Central memory CD8-positive, alpha-beta T cell (primary cell): ENCODE results near the gene NANOS2.
A peak's percentile ranks its signal among the peaks of the same experiment; 100 is the strongest.

Experiments used
- ATAC-seq: fragments of 150-1000 bp; cut with Tn5 transposase; replicated peaks from 2 replicates; pipeline ENCODE4 v1.10.0; 2022; ENCODE audit warnings: mild to moderate bottlenecking, moderate FRiP score, moderate number of reproducible peaks; ENCODE audit not compliant: poor library complexity, severe bottlenecking; ENCODE audit errors: extremely low read depth
- DNase-seq, 2 donors: peaks; one replicate each; pipeline ENCODE4 v3.0.0; 2021; ENCODE audit warnings: low spot score in 2 of 2
- H3K27ac Mint-ChIP-seq: one replicate; pipeline ENCODE4 v1.8.0; 2022; ENCODE audit warnings: low read depth, mild to moderate bottlenecking, moderate library complexity, mixed read lengths
- H3K27me3 Mint-ChIP-seq: one replicate; pipeline ENCODE4 v1.8.0; 2022; ENCODE audit warnings: mixed read lengths
- H3K36me3 Mint-ChIP-seq: one replicate; pipeline ENCODE4 v1.8.0; 2022; ENCODE audit warnings: mild to moderate bottlenecking, moderate library complexity, mixed read lengths; ENCODE audit not compliant: insufficient read depth
- H3K4me1 Mint-ChIP-seq: one replicate; pipeline ENCODE4 v1.8.0; 2022; ENCODE audit warnings: mixed read lengths
- H3K4me3 Mint-ChIP-seq: one replicate; pipeline ENCODE4 v1.8.0; 2022; ENCODE audit warnings: mild to moderate bottlenecking, moderate library complexity, mixed read lengths
- H3K9me3 Mint-ChIP-seq: one replicate; pipeline ENCODE4 v1.8.0; 2022; ENCODE audit warnings: mixed read lengths

Gene NANOS2

GRCh38 chr19:45884682-45885555 is 29.7 kb downstream of the NANOS2 start:
- Mint-ChIP-seq H3K36me3 (peaks cover 10% of the 10 kb centered on the region), H3K9me3 (no peaks in the 10 kb centered on the region), H3K4me1 (peaks cover 24% of the 10 kb centered on the region), H3K4me3 (peak overlapping the region; percentile 96), H3K27me3 (no peaks in the 10 kb centered on the region), H3K27ac (no peak overlapping the region)
- no peak for ATAC-seq
- no peak for DNase-seq

GRCh38 chr19:45883881-45884681 is 30.5 kb downstream of the NANOS2 start:
- H3K4me3 Mint-ChIP-seq, result peak overlapping the region; percentile 68
- peaks cover 10% of the 10 kb centered on the region for H3K36me3 Mint-ChIP-seq
- H3K27ac Mint-ChIP-seq, result peak overlapping the region; percentile 26
- DNase-seq (no peak), ATAC-seq (no peak)
- H3K4me1 Mint-ChIP-seq, result peaks cover 24% of the 10 kb centered on the region
- H3K9me3 Mint-ChIP-seq, result no peaks in the 10 kb centered on the region
- peaks cover 2% of the 10 kb centered on the region for H3K27me3 Mint-ChIP-seq

GRCh38 chr19:45883586-45883880 is 31.0 kb downstream of the NANOS2 start:
- Mint-ChIP-seq H3K4me1 (peaks cover 24% of the 10 kb centered on the region), H3K27me3 (peaks cover 7% of the 10 kb centered on the region), H3K27ac (peak overlapping the region; percentile 26), H3K4me3 (peak overlapping the region; percentile 68), H3K9me3 (no peaks in the 10 kb centered on the region), H3K36me3 (peaks cover 10% of the 10 kb centered on the region)
- ATAC-seq (no peak), DNase-seq (no peak)

GRCh38 chr19:45882652-45883585 is 31.7 kb downstream of the NANOS2 start:
- H3K36me3 Mint-ChIP-seq, result peaks cover 10% of the 10 kb centered on the region
- peak overlapping the region; percentile 68 for H3K4me3 Mint-ChIP-seq
- H3K27me3 Mint-ChIP-seq, result peaks cover 13% of the 10 kb centered on the region
- peak; percentile 74 to 88 for DNase-seq
- peaks cover 24% of the 10 kb centered on the region for H3K4me1 Mint-ChIP-seq
- H3K27ac Mint-ChIP-seq, result peak overlapping the region; percentile 26
- H3K9me3 Mint-ChIP-seq, result no peaks in the 10 kb centered on the region
- ATAC-seq, result no peak

- Mint-ChIP-seq H3K27me3 (peaks cover 14% of the 10 kb centered on the region), H3K36me3 (peaks cover 10% of the 10 kb centered on the region), H3K9me3 (no peaks in the 10 kb centered on the region), H3K27ac (no peak overlapping the region), H3K4me1 (peaks cover 24% of the 10 kb centered on the region), H3K4me3 (no peak overlapping the region)
- ATAC-seq (no peak), DNase-seq (no peak)
Measured at GRCh38 chr19:45881909-45882528, 32.6 kb downstream of the NANOS2 start.

GRCh38 chr19:45881082-45881908 is 33.3 kb downstream of the NANOS2 start:
- H3K36me3 Mint-ChIP-seq, result peaks cover 8% of the 10 kb centered on the region
- DNase-seq (no peak), ATAC-seq (no peak)
- peaks cover 20% of the 10 kb centered on the region for H3K4me1 Mint-ChIP-seq
- no peak overlapping the region for H3K27ac Mint-ChIP-seq
- no peaks in the 10 kb centered on the region for H3K9me3 Mint-ChIP-seq
- no peak overlapping the region for H3K4me3 Mint-ChIP-seq
- H3K27me3 Mint-ChIP-seq, result peaks cover 19% of the 10 kb centered on the region

GRCh38 chr19:45879971-45880370 is 34.6 kb downstream of the NANOS2 start:
- Mint-ChIP-seq H3K27ac (no peak overlapping the region), H3K9me3 (no peaks in the 10 kb centered on the region), H3K4me1 (peaks cover 19% of the 10 kb centered on the region), H3K27me3 (peaks cover 32% of the 10 kb centered on the region), H3K4me3 (no peak overlapping the region), H3K36me3 (peaks cover 3% of the 10 kb centered on the region)
- ATAC-seq (no peak), DNase-seq (no peak)

GRCh38 chr19:45879055-45879454 is 35.5 kb downstream of the NANOS2 start:
- H3K27me3 Mint-ChIP-seq, result peaks cover 40% of the 10 kb centered on the region
- no peak for DNase-seq
- peaks cover 2% of the 10 kb centered on the region for H3K36me3 Mint-ChIP-seq
- ATAC-seq, result no peak
- no peak overlapping the region for H3K4me3 Mint-ChIP-seq
- no peak overlapping the region for H3K27ac Mint-ChIP-seq
- H3K4me1 Mint-ChIP-seq, result peaks cover 19% of the 10 kb centered on the region
- no peaks in the 10 kb centered on the region for H3K9me3 Mint-ChIP-seq

- Mint-ChIP-seq H3K27me3 (peaks cover 40% of the 10 kb centered on the region), H3K36me3 (peaks cover 2% of the 10 kb centered on the region), H3K27ac (no peak overlapping the region), H3K4me3 (no peak overlapping the region), H3K4me1 (peaks cover 12% of the 10 kb centered on the region), H3K9me3 (no peaks in the 10 kb centered on the region)
- no peak for ATAC-seq
- no peak for DNase-seq
Measured at GRCh38 chr19:45878043-45878794, 36.4 kb downstream of the NANOS2 start.

GRCh38 chr19:45876411-45877197 is 38.0 kb downstream of the NANOS2 start:
- Mint-ChIP-seq H3K4me1 (peaks cover 8% of the 10 kb centered on the region), H3K4me3 (no peak overlapping the region), H3K27me3 (peaks cover 40% of the 10 kb centered on the region), H3K36me3 (peaks cover under 1% of the 10 kb centered on the region), H3K9me3 (no peaks in the 10 kb centered on the region), H3K27ac (peak overlapping the region; percentile 9)
- DNase-seq (no peak), ATAC-seq (no peak)
